CD8-positive, alpha-beta memory T cell (primary cell): Measurements from ENCODE around the gene CCDC179. TPM values are rescaled to one million over a fixed set of nuclear protein-coding genes. Genes with fewer than 3 reads are reported as not detected.
A peak's percentile ranks its signal among the peaks of the same experiment; 100 is the strongest.

Experiments
- CTCF ChIA-PET: fragments of 350-600 bp; sonication (Branson Sonifier 250); formaldehyde crosslinking; loops from one replicate; lab custom pipeline; 2021; ENCODE audit warnings: antibody characterized with exemption; lab: Charles Lee
- POLR2A ChIA-PET: fragments of 350-600 bp; sonication (Branson Sonifier 250); formaldehyde crosslinking; loops from one replicate; lab custom pipeline; 2021; ENCODE audit warnings: antibody characterized with exemption; lab: Charles Lee
- DNase-seq, 5 donors: peaks; one replicate each; pipeline versions ENCODE4 v3.0.0 to v3.0.0-alpha.2; 2020 to 2022; ENCODE audit warnings: mixed read lengths in 1 of 5
- H3K27ac ChIP-seq: one replicate; pipeline ENCODE4 v1.7.0; 2013; ENCODE audit warnings: low read depth, mild to moderate bottlenecking, low read length, moderate library complexity
- H3K27me3 ChIP-seq: 2 replicates; pipeline ENCODE4 v1.7.0; 2013; ENCODE audit warnings: low read length, mild to moderate bottlenecking; ENCODE audit not compliant: insufficient read depth, poor library complexity, severe bottlenecking
- H3K36me3 ChIP-seq: 2 replicates; pipeline ENCODE4 v1.7.0; 2013; ENCODE audit warnings: mild to moderate bottlenecking, low read length, moderate library complexity; ENCODE audit not compliant: insufficient read depth
- H3K4me1 ChIP-seq: 2 replicates; pipeline ENCODE4 v1.7.0; 2013; ENCODE audit warnings: mild to moderate bottlenecking, low read length, moderate library complexity; ENCODE audit not compliant: insufficient read depth
- H3K4me3 ChIP-seq: 2 replicates; pipeline ENCODE4 v1.7.0; 2013; ENCODE audit warnings: mild to moderate bottlenecking, low read length
- H3K9me3 ChIP-seq: 2 replicates; pipeline ENCODE4 v1.7.0; 2013; ENCODE audit warnings: mild to moderate bottlenecking, low read length
- H3K27ac Mint-ChIP-seq, 8 donors: one replicate each; pipeline ENCODE4 v1.8.0; 2020 to 2021; ENCODE audit warnings: mixed read lengths in 8 of 8, mild to moderate bottlenecking in 6 of 8, inconsistent platforms in 3 of 8, moderate library complexity in 3 of 8
- H3K27me3 Mint-ChIP-seq, 2 donors: one replicate each; pipeline ENCODE4 v1.8.0; 2020 to 2021; ENCODE audit warnings: mixed read lengths in 2 of 2, mild to moderate bottlenecking in 1 of 2, moderate library complexity in 1 of 2
- H3K36me3 Mint-ChIP-seq, 3 donors: one replicate each; pipeline ENCODE4 v1.8.0; 2020 to 2021; ENCODE audit warnings: mixed read lengths in 3 of 3, inconsistent platforms in 1 of 3, mild to moderate bottlenecking in 1 of 3
- H3K4me1 Mint-ChIP-seq, 3 donors: one replicate each; pipeline ENCODE4 v1.8.0; 2020 to 2021; ENCODE audit warnings: mixed read lengths in 3 of 3, inconsistent platforms in 1 of 3, mild to moderate bottlenecking in 1 of 3
- H3K4me3 Mint-ChIP-seq, 7 donors: one replicate each; pipeline ENCODE4 v1.8.0; 2020 to 2021; ENCODE audit warnings: mixed read lengths in 7 of 7, mild to moderate bottlenecking in 6 of 7, moderate library complexity in 4 of 7, inconsistent platforms in 2 of 7
- H3K9me3 Mint-ChIP-seq, 5 donors: one replicate each; pipeline ENCODE4 v1.8.0; 2020 to 2022; ENCODE audit warnings: mixed read lengths in 5 of 5, mild to moderate bottlenecking in 3 of 5, moderate library complexity in 2 of 5, inconsistent platforms in 1 of 5
- polyA plus RNA-seq: library from polyadenylated mRNA; unstranded; fragments of 300-500 nt; fragmentation: Illumina TruSeq; gene quantifications from one replicate; pipeline ENCODE4 v1.2.3, GENCODE V29; 2021
- total RNA-seq, 2 experiments: library from RNA; stranded (reverse); gene quantifications; one replicate each; pipeline ENCODE4 v1.2.3, GENCODE V29; 2021

The CCDC179 gene
- total RNA-seq (not detected), polyA plus RNA-seq (not detected)

DNA sequence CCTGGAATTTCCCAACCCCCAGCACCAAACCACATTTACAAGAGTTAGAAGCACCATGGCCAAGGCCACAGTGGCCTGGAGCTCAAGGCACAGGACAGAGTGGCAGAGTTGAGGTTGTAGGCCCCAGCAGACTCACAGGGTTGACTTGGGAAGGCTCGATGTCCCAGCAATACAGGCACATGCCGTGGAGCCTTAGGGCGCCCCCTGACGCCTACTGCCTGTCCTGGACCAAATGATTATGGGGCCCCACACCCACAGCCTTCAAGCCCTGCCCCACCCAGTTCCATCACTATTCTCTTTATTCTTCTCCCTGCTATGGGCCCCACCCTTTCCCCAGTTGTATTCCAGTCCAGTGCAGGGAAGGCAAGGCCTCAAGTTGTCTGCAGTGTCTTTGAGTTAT lies at the start of gene CCDC179:
TSS of gene CCDC179 (minus strand) at position 234 of the 400 bp plus-strand sequence. CDS start at position 181, 53 bp downstream.
- CTCF ChIA-PET, result interaction anchor here (1.5 kb wide), 2 partner anchors 30 to 38 kb away, joined by 3 to 4 read pairs; no protein-coding TSS in a partner anchor
- POLR2A ChIA-PET, result no interaction called here
- Mint-ChIP-seq H3K27me3 (no peaks in the 10 kb centered on the region), H3K4me3 (no peak within 1 kb of the TSS), H3K27ac (peak within 1 kb of the TSS in 1 of 8 donors; percentile 78), H3K36me3 (peaks cover 0 to 2% (median 2%) of the 10 kb centered on the region in 3 donors), H3K9me3 (no peaks in the 10 kb centered on the region), H3K4me1 (no peaks in the 10 kb centered on the region)
- Histone ChIP-seq H3K4me3 (no peak within 1 kb of the TSS), H3K9me3 (no peaks in the 10 kb centered on the region), H3K36me3 (no peaks in the 10 kb centered on the region), H3K27me3 (no peaks in the 10 kb centered on the region), H3K27ac (no peak within 1 kb of the TSS), H3K4me1 (no peaks in the 10 kb centered on the region)
- DNase-seq, result no peak

DNA sequence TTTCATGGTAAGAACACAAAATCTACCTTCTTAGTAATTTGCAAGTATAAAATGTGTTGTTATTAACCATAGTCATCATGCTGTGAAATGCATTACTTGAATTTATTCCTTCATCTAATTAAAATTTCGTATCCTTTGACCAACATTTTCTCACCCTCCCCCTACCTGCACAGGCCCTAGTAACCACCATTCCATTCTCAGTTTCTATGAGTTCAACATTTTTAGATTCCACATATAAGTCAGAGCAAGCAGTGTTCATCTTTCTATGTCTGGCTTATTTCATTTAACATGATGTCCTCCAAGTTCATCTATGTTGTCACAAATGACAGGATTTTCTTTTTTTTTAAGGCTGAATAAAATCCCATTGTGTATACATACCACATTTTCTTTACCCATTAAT lies 43.5 kb upstream of the CCDC179 start:
- Histone ChIP-seq H3K36me3 (no peaks in the 10 kb centered on the region), H3K27ac (no peak overlapping the region), H3K4me3 (no peak overlapping the region), H3K27me3 (no peaks in the 10 kb centered on the region), H3K9me3 (no peaks in the 10 kb centered on the region), H3K4me1 (no peaks in the 10 kb centered on the region)
- ChIA-PET POLR2A (no interaction called here), CTCF (no interaction called here)
- no peak for DNase-seq
- no peak overlapping the region for H3K27ac Mint-ChIP-seq
- H3K4me1 Mint-ChIP-seq, result no peaks in the 10 kb centered on the region
- H3K36me3 Mint-ChIP-seq, result peaks cover 0 to 22% (median 4%) of the 10 kb centered on the region in 3 donors
- peaks cover 0 to 10% (median 9%) of the 10 kb centered on the region in 5 donors for H3K9me3 Mint-ChIP-seq
- H3K27me3 Mint-ChIP-seq, result no peaks in the 10 kb centered on the region
- no peak overlapping the region for H3K4me3 Mint-ChIP-seq

DNA sequence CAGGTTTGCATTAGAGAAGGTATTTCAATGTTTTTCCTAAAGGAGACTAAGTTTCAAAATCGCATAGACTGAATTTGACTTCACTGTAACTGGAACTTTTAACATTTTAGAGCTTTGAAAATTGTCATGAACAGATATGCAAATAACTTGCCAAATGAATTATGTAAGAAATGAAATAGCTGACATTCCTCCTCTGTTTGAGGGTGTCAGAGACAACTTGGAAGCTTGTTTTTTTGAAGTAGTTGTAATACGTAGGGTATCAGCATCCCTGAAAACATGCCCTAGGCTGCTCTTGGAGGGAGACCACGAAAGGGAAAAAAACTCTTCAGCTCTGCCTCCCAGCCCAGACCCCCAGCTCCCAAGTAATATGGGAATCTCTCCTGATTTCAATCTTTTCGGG lies 41.3 kb upstream of the CCDC179 start:
- no peak for DNase-seq
- Mint-ChIP-seq H3K27me3 (no peaks in the 10 kb centered on the region), H3K4me3 (no peak overlapping the region), H3K4me1 (no peaks in the 10 kb centered on the region), H3K36me3 (peaks cover 0 to 12% (median 1%) of the 10 kb centered on the region in 3 donors), H3K27ac (no peak overlapping the region), H3K9me3 (peaks cover 0 to 4% (median 2%) of the 10 kb centered on the region in 5 donors)
- Histone ChIP-seq H3K4me3 (no peak overlapping the region), H3K27ac (no peak overlapping the region), H3K27me3 (no peaks in the 10 kb centered on the region), H3K36me3 (no peaks in the 10 kb centered on the region), H3K9me3 (no peaks in the 10 kb centered on the region), H3K4me1 (no peaks in the 10 kb centered on the region)
- POLR2A ChIA-PET, result no interaction called here
- CTCF ChIA-PET, result no interaction called here

DNA sequence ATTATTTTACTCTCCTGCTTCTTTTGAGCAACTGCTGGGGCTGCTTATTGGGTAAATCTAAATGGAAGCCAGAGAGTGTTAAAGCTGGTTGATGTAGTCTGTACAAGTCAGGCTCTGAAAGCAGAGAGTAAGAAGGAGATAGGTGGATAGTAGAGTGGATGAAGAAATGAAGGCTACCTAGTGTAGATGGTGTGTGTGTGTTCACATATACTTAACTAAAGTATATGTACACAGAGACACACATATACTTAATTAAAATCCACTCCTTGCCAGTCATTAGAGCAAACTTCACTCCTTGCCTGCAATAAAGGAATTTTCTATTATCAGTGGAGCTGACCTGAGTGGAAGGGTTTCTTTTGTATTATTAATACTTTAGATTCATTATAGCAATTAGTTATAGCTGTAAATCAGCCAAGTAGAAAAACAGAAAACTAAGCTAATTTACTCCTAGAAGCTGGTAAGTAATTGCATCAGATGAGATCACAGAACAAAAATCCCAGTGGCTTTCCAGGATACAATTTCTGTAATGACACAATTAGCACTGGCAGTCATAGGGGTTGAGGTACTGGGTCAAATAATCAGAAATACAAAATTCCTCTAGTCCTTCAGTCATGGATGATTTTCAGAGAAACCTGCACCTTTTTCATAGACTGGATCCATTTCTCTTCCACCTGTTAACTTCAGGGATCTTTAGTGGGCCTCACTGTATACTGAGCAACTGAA lies 40.7 kb upstream of the CCDC179 start:
- H3K27ac ChIP-seq, result no peak overlapping the region
- Mint-ChIP-seq H3K27me3 (no peaks in the 10 kb centered on the region), H3K9me3 (peaks cover 0 to 2% (median 0%) of the 10 kb centered on the region in 5 donors), H3K27ac (no peak overlapping the region), H3K4me3 (no peak overlapping the region), H3K4me1 (no peaks in the 10 kb centered on the region), H3K36me3 (peaks cover 0 to 8% (median 0%) of the 10 kb centered on the region in 3 donors)
- ChIA-PET CTCF (no interaction called here), POLR2A (no interaction called here)
- H3K27me3 ChIP-seq, result no peaks in the 10 kb centered on the region
- no peak for DNase-seq
- no peaks in the 10 kb centered on the region for H3K4me1 ChIP-seq
- no peaks in the 10 kb centered on the region for H3K9me3 ChIP-seq
- H3K36me3 ChIP-seq, result no peaks in the 10 kb centered on the region
- no peak overlapping the region for H3K4me3 ChIP-seq

DNA sequence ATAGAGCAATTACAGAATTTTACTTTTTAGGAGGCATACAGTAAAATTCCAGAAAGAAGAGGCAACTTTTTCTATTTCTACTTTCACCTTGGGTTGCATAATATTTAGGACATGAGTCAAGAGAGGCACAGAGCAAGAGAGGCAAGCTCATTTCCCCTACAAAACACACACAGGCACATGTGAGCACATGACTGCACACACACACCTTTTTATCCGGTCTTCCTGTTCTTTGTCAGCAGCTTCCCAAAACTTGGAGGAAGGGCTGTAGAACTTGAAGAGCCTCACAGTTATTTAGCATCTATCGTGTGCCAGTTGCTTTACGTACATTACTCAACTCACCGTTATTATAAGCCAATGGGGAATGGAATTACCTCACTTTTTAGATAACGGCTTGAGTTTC lies 37.8 kb upstream of the CCDC179 start:
- ChIA-PET CTCF (no interaction called here), POLR2A (no interaction called here)
- Mint-ChIP-seq H3K4me3 (no peak overlapping the region), H3K27me3 (no peaks in the 10 kb centered on the region), H3K36me3 (no peaks in the 10 kb centered on the region), H3K27ac (no peak overlapping the region), H3K4me1 (no peaks in the 10 kb centered on the region), H3K9me3 (peaks cover 0 to 4% (median 0%) of the 10 kb centered on the region in 5 donors)
- Histone ChIP-seq H3K4me1 (no peaks in the 10 kb centered on the region), H3K27me3 (no peaks in the 10 kb centered on the region), H3K27ac (no peak overlapping the region), H3K36me3 (no peaks in the 10 kb centered on the region), H3K9me3 (no peaks in the 10 kb centered on the region), H3K4me3 (no peak overlapping the region)
- no peak for DNase-seq

DNA sequence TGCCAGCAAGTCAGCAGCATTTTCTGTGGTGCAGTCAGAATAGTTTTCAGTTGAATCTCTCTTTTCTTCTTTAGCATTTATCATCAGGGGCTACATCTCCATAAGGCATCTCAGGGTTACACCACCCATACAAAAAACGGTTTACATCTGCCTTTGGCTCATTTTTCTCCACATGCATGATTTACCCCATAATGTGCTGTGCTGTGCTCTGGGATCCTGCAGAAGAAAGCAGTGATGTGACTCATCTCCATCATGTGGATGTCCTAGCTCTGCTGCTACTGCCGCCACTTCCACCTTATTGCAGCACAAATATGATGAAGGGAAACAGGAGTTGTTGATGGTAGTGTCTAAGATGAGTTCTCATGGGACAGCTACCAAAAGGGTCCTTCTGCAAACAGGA lies 30.0 kb upstream of the CCDC179 start:
- H3K4me3 ChIP-seq, result no peak overlapping the region
- Mint-ChIP-seq H3K27me3 (no peaks in the 10 kb centered on the region), H3K4me1 (no peaks in the 10 kb centered on the region), H3K9me3 (peaks cover 0 to 4% (median 0%) of the 10 kb centered on the region in 5 donors), H3K27ac (no peak overlapping the region), H3K36me3 (peaks cover 0 to 1% (median 0%) of the 10 kb centered on the region in 3 donors), H3K4me3 (no peak overlapping the region)
- no peaks in the 10 kb centered on the region for H3K27me3 ChIP-seq
- CTCF ChIA-PET, result interaction anchor here (2.4 kb wide), 1 partner anchor 15 kb away, joined by 7 read pairs; no protein-coding TSS in a partner anchor
- H3K27ac ChIP-seq, result no peak overlapping the region
- DNase-seq, result no peak
- H3K9me3 ChIP-seq, result no peaks in the 10 kb centered on the region
- no peaks in the 10 kb centered on the region for H3K36me3 ChIP-seq
- H3K4me1 ChIP-seq, result no peaks in the 10 kb centered on the region
- POLR2A ChIA-PET, result no interaction called here

DNA sequence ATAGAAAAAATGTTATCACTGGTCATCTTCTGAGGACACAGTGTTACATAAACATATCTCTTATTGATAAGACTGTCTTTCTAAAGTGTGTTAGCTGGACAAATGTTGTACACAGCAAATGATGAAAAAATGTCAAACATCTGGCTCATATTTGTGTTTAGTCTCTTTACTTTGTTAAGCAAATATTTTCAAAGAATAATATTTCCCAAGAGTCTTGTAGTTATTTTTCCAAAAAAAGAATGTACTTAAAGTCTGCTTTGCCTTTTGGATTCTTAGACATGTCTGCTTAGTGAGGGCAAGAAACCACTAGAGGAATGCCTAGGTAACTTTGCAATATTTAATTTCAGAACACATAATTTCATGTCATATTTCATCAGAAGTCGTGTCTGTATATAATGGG lies 23.9 kb upstream of the CCDC179 start:
- Histone ChIP-seq H3K27me3 (no peaks in the 10 kb centered on the region), H3K4me1 (no peaks in the 10 kb centered on the region), H3K4me3 (no peak overlapping the region), H3K9me3 (no peaks in the 10 kb centered on the region), H3K27ac (no peak overlapping the region), H3K36me3 (no peaks in the 10 kb centered on the region)
- CTCF ChIA-PET, result no interaction called here
- H3K36me3 Mint-ChIP-seq, result no peaks in the 10 kb centered on the region
- no peaks in the 10 kb centered on the region for H3K9me3 Mint-ChIP-seq
- H3K27ac Mint-ChIP-seq, result no peak overlapping the region
- no peak overlapping the region for H3K4me3 Mint-ChIP-seq
- H3K4me1 Mint-ChIP-seq, result no peaks in the 10 kb centered on the region
- no peak for DNase-seq
- H3K27me3 Mint-ChIP-seq, result no peaks in the 10 kb centered on the region
- POLR2A ChIA-PET, result no interaction called here

DNA sequence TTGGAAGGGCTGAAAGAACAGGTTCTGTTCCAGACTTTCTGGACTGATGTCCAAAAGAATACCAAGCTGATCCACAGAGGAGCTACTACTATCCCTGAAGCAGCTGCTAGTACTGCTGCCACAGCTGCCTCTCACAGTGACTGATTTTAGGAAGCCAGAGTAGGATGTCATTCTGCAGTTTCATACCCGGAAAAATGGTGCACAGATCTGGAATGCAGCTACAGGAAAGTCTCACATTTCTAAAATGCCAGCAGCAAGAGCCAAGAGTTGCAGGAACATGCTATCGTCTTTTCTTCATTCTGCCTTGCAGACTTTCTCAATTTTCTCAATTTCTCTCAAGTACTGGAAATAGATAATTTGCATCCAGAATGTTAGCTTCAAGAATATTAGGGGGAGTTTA lies 19.4 kb upstream of the CCDC179 start:
- POLR2A ChIA-PET, result no interaction called here

More for the DNA sequence above, 19.4 kb upstream of the CCDC179 start:
- Mint-ChIP-seq H3K4me3 (no peak overlapping the region), H3K9me3 (no peaks in the 10 kb centered on the region), H3K36me3 (no peaks in the 10 kb centered on the region), H3K27me3 (no peaks in the 10 kb centered on the region), H3K27ac (no peak overlapping the region), H3K4me1 (no peaks in the 10 kb centered on the region)
- H3K27ac ChIP-seq, result no peak overlapping the region
- no peaks in the 10 kb centered on the region for H3K4me1 ChIP-seq
- H3K36me3 ChIP-seq, result no peaks in the 10 kb centered on the region
- H3K9me3 ChIP-seq, result no peaks in the 10 kb centered on the region
- CTCF ChIA-PET, result no interaction called here
- DNase-seq, result no peak
- no peaks in the 10 kb centered on the region for H3K27me3 ChIP-seq
- no peak overlapping the region for H3K4me3 ChIP-seq
